HG03064 (cell line): ENCODE data around the gene ESR1.

Source experiments
- ATAC-seq: cut with Tn5 transposase; IDR thresholded peaks from one replicate; pipeline ENCODE4 v1.9.1; 2021; ENCODE audit warnings: low read depth; ENCODE audit not compliant: unreplicated experiment

The ESR1 gene

GRCh38 chr6:152166497-152166896 is 359.0 kb downstream of the ESR1 start:
- ATAC-seq = no peak

- ATAC-seq = no peak
Observed at GRCh38 chr6:152166897-152167296, 359.4 kb downstream of the ESR1 start.

- no peak for ATAC-seq
Observed at GRCh38 chr6:152167641-152168603, 360.4 kb downstream of the ESR1 start.

- no peak for ATAC-seq
Observed at GRCh38 chr6:152170313-152170701, 362.8 kb downstream of the ESR1 start.

- peak; percentile 98 for ATAC-seq
Observed at GRCh38 chr6:152170702-152171667, 363.5 kb downstream of the ESR1 start.

GRCh38 chr6:152173321-152173720 is 365.8 kb downstream of the ESR1 start:
- no peak for ATAC-seq

GRCh38 chr6:152173957-152174356 is 366.5 kb downstream of the ESR1 start:
- ATAC-seq = no peak

GRCh38 chr6:152176268-152176667 is 368.8 kb downstream of the ESR1 start:
- no peak for ATAC-seq
